Measurements from ENCODE around the gene ATXN7L1.

GRCh38 chr7:105879782-105880181, 3.4 kb upstream of the ATXN7L1 start:
- TF ChIP-seq CTCF (conservative IDR thresholded peaks at IDR 0.05; ENCODE audit: low read length) (no peak), EZH2phosphoT487 (IDR thresholded peaks at IDR 0.05; ENCODE audit: borderline replicate concordance, low read depth, low read length) (no peak)

All from OCI-LY7 (cell line).